ENCODE measurements around the gene FUZ.

FUZ gene

DNA sequence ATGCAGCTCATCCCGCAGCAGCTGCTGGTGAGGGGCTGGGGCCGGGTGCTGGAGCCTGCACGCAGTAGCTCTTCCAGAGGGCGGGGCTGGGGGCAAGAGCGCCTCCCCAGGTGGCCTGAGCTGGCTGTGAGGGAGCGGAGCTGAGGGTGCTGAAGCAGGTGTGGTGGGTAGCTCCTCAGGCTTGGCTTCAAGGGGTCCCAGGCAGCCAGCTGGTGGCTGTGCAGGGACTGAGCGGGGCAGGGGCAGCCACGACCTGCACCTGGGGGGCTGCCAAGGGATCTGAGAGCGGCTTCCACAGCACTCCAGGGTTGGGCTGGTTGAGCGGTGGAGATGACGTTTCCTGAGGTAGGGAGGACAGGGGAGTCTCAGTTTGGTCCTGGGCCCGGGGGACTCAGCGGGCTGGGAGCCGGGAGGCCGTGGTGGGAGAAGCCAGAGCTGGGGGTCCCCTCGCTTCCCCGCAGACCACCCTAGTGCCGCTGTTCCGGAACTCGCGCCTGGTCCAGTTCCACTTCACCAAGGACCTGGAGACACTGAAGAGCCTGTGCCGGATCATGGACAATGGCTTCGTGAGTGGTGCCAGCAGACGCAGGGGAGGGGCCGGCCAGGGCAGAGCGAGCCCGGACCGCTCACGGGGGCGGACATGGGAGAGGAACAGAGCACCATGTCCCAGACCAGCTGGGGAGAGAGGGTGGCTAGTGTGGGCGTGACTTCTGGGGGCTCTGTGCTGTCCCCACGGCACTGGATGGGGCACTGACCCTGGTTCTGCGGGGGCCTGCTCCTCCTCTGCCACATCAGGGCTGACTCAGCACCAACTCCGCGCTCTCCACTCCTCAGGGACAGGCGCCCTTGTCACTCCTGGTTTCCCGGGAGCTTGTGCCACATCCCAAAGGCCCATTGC is 45.2 kb upstream of the FUZ start:
- TF ChIP-seq ZFX (IDR thresholded peaks at IDR 0.05), result no peak
- TF ChIP-seq, protein P1, sequence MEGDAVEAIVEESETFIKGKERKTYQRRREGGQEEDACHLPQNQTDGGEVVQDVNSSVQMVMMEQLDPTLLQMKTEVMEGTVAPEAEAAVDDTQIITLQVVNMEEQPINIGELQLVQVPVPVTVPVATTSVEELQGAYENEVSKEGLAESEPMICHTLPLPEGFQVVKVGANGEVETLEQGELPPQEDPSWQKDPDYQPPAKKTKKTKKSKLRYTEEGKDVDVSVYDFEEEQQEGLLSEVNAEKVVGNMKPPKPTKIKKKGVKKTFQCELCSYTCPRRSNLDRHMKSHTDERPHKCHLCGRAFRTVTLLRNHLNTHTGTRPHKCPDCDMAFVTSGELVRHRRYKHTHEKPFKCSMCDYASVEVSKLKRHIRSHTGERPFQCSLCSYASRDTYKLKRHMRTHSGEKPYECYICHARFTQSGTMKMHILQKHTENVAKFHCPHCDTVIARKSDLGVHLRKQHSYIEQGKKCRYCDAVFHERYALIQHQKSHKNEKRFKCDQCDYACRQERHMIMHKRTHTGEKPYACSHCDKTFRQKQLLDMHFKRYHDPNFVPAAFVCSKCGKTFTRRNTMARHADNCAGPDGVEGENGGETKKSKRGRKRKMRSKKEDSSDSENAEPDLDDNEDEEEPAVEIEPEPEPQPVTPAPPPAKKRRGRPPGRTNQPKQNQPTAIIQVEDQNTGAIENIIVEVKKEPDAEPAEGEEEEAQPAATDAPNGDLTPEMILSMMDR (conservative IDR thresholded peaks at IDR 0.05), result no peak
- H3K27ac ChIP-seq, result no peak overlapping the region

DNA sequence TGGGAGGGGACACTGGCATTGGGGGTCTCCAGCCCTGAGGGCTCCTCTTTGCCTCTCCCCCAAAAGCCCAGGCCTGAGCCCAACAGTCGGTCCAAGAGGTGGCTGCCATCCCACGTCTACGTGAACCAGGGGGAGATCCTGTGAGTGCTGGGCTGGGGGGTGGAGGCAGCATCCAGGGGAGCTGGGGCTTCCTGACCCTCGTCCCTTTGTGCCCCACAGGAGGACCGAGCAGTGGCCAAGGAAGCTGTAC is 44.7 kb upstream of the FUZ start:
- no peak overlapping the region for H3K27ac ChIP-seq
- TF ChIP-seq, protein P1 (conservative IDR thresholded peaks at IDR 0.05), result no peak
- TF ChIP-seq ZFX (IDR thresholded peaks at IDR 0.05), result no peak

DNA sequence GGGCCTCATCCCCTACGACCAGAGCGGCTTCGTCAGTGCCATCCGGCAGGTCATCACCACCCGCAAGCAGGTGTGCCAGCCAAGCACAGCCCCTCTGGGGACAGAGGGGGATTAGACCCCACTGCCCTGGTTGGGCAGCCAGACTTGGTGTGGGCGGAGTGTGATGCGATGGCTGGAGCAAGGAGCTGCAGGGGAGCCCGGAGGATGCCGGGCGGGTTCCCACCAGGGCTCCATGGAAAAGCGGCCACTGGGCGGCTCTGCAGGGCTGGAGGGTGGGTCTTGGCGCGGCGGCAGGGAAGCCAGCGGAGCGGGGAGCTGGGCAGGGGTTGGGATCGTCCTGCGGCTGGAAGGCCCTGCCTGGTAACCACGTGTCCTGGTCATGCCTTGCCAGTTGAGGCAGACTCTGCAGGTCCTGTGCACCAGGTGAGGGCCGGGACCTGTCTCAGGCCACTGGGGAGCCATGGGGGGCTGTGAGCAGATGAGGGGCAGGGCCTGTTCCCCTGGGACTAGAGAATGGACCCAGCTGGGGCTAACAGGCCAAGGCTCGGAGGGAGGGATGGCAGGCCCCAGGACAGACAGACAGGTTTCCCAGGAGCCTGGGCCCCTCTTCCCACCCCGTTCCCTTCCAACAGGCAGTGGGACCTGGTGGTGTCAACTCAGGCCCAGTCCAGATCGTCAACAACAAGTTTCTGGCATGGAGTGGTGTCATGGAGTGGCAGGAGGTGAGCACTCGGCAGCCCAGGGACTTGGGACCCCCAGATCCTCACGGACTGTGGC is 44.2 kb upstream of the FUZ start:
- H3K27ac ChIP-seq, result no peak overlapping the region
- no peak for TF ChIP-seq ZFX (IDR thresholded peaks at IDR 0.05)
- TF ChIP-seq, protein P1 (conservative IDR thresholded peaks at IDR 0.05), result no peak

DNA sequence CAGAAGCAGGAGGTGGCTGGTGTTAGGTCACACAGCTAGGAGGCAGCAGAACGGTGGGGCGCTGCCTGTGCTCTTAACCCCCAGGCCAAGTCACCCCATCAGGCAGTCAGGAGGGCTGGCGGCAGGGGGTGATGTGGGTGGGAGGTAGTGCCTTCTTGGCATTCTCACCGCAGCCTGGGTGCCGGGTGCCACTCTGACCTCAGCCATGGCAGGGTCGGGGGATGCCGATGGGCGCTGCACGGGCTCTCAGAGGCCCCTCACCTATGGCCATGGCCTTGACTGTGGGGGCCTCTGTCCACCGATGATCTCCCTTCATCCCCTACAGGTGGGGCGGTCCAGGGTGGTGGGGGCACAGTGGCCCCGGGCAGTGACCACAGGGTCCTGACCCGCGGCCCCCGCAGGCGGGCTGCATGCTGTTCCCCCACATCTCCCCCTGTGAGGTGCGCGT is 43.5 kb upstream of the FUZ start:
- H3K27ac ChIP-seq, result no peak overlapping the region
- TF ChIP-seq, protein P1 (conservative IDR thresholded peaks at IDR 0.05), result no peak
- no peak for TF ChIP-seq ZFX (IDR thresholded peaks at IDR 0.05)

DNA sequence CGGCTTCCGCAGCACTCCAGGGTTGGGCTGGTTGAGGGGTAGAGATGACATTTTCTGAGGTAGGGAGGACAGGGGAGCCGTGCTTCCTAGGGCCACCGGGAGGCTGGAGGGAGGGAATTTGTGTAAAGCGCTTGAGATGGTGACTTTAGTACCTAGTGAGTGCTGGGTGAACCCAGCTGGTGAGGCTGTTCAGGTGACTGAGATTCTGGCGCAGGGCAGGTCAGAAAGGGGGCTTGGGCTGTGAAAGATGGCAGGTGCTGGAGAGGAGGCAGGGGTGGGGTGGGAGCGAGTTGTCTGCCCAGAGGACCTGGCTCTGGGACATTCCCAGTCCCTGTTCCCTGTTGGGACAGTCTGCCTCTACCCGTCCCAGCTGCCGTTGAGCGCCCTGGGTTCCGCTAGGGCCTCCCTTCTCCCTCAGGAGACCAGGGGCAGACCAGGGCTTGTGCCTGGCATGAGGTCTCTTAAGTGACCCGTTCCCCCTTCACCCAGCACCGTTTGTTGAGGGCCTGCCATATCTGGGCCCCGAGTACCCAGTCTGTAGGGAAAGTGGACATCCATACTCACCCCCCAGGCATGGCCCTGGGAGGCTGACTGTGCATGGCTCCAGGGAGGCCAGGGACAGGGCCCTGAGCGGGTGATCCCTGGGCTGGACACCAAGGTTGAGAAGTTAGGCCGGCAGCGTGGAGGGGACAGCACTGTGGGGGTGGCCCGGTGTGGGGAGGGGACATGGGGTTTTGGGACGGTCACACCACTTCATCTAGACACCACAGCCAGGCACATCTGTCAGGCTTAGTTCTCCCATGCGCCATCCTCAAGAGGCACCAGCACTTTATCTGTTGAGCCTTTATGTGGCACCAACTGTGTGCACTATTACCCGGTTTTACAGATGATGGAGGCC is 42.8 kb upstream of the FUZ start:
- 0 out of 2 replicates have a peak overlapping the region, but pooled peaks have one; percentile 5 for H3K27ac ChIP-seq
- TF ChIP-seq ZFX (IDR thresholded peaks at IDR 0.05), result no peak
- TF ChIP-seq, protein P1 (conservative IDR thresholded peaks at IDR 0.05), result no peak

DNA sequence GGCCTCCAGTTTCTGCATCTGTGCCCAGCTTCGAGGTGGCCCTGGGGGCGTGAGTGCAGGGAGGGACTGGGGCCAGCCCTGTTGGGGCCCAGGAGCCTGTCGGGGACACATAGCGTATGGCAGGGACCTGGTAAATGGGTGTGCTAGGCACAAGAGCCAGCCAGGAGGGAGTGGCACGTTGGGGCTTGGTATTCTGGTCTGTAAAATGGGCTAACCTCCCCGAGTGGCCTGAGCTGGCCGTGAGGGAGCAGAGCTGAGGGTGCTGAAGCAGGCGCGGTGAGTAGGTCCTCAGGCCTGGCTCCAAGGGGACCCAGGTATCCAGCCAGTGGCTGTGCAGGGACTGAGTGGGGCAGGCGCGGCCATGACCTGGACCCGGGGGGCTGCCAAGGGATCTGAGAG is 42.2 kb upstream of the FUZ start:
- 0 out of 2 replicates have a peak overlapping the region, but pooled peaks have one; percentile 5 for H3K27ac ChIP-seq
- no peak for TF ChIP-seq ZFX (IDR thresholded peaks at IDR 0.05)
- TF ChIP-seq, protein P1 (conservative IDR thresholded peaks at IDR 0.05), result no peak

All from C4-2B (cell line).